ENCODE results near the gene GALNT18. TPM values are rescaled to one million over a fixed set of nuclear protein-coding genes. Genes with fewer than 3 reads are reported as not detected.
A peak's percentile ranks its signal among the peaks of the same experiment; 100 is the strongest.

The GALNT18 gene
- total RNA-seq (under 1 TPM in 2 of 5 donors, not detected in 3; 0.10 to 0.15 TPM), total RNA-seq (0 to 6.9 (median 0.17) reads per million in 29 experiments)
- total RNA-seq (2013) = 0.06 TPM

DNA sequence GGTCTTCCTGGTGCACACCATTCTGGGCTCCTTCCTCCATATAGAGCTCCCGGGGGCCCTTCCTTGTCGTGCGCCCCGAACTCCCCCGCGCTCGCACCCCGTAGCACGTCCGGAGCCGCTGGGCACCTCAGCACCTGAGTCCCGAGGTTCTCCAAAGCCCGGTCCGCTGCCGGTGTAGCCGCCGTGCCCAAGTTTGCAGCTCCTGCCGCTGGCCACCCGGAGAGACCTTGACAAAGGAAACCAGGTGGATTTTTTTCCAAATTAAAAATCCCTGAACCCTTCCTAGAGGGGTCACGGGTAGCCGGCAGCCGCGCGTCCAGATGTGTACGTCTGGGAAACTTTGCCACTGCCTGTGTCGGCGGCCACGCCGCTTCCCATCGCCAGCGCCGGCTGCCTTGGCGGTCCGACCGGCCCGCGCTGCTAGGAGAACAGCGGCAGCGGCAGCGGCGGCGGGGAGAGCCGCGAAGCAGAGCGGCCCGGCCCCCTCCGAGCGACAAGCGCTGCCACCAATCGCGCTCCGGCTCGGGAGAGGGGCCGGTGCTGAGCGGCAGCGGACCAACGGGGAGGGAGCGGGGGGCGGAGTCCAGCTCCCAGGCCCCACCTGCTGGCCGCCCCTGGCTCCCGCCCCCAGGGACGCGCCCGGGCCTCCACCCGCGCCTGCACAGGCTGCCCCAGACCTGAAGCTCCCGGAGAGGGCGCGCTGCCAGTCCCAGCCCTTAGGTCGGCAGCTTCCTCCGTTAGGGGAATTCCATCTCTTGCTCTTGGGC is at the start of gene GALNT18:
GALNT18 (minus strand) TSS at position 433 of the 767 bp plus-strand sequence.
- Mint-ChIP-seq H3K27ac (no peak within 1 kb of the TSS), H3K4me1 (peaks cover 0 to 17% (median 11%) of the 10 kb centered on the region in 3 donors), H3K36me3 (no peaks in the 10 kb centered on the region), H3K4me3 (peak within 1 kb of the TSS; percentile 54 to 70 (median 69)), H3K9me3 (no peaks in the 10 kb centered on the region), H3K27me3 (peaks cover 36 to 50% of the 10 kb centered on the region in 2 donors)
- Histone ChIP-seq H3K36me3 (ENCODE audit: control insufficient read depth in 2 of 2, extremely low read depth in 1 of 2, insufficient read depth in 1 of 2, low read length in 1 of 2) (no peaks in the 10 kb centered on the region), H3K27me3 (replicated peaks in 1 of 2; ENCODE audit: control insufficient read depth in 2 of 2, extremely low read depth in 1 of 2, insufficient read depth in 2 of 2, low read length in 1 of 2) (peaks cover 4 to 40% of the 10 kb centered on the region in 2 experiments), H3K4me1 (ENCODE audit: control insufficient read depth in 1 of 2, extremely low read depth in 1 of 2, insufficient read depth in 2 of 2, low read length in 2 of 2) (peaks cover 2 to 17% of the 10 kb centered on the region in 2 experiments), H3K27ac (ENCODE audit: low read length) (no peak within 1 kb of the TSS), H3K9me3 (no peaks in the 10 kb centered on the region), H3K4me3 (ENCODE audit: control insufficient read depth in 1 of 2, extremely low read depth in 1 of 2, low read length in 1 of 2) (peak within 1 kb of the TSS; percentile 30 to 88)
- CTCF ChIA-PET = interaction anchor here in 1 of 2 donors (0.6 kb wide), 1 partner anchor 1866 kb away, joined by 4 read pairs; no protein-coding TSS in a partner anchor
- POLR2A ChIA-PET = no interaction called here
- ATAC-seq (replicated peaks in 1 of 4) (peak; percentile 82 to 97 (median 86)), DNase-seq (peak in 34 of 35 experiments; percentile 7 to 68 (median 46))
- under 1% methylated on average over 69 of the region's 71 CpGs for WGBS (ENCODE audit: insufficient coverage)

GRCh38 chr11:11670574-11670973 is 48.8 kb upstream of the GALNT18 start:
- no peak for ATAC-seq (replicated peaks in 1 of 4)
- H3K36me3 Mint-ChIP-seq = no peaks in the 10 kb centered on the region

DNA sequence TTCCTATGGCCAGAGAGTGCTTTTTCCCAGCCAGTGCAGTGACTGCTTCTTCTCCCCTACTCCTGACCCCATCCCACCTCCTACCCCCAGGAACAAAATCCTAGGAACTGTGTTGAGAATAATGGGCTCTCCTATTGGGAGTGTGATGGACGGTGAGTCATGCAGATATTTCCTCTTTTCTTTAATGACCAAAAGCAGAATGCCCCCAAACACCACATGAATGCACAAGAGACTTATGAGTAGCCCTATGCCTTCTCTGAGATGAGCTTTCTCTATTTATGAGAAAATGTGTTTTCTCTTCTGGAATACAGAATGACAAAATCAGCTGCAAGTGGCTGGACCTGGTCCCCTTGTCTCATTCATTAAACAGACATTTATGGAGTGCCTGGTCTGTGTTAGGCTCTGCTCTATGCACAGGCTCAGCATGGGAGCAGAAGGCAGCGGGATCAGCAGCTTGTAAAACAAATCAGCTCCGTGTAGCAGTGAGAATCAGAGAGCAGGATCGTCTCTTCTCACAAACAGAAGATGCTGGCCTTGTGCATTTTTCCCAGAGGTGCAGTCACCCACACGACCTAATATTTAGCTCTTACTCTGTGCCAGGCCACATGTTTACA is 47.5 kb upstream of the GALNT18 start:
- no peak overlapping the region for H3K27ac Mint-ChIP-seq
- WGBS (ENCODE audit: insufficient coverage) = 64% methylated on average over 4 of the region's 5 CpGs
- ChIA-PET CTCF (no interaction called here), POLR2A (no interaction called here)
- Histone ChIP-seq H3K4me1 (ENCODE audit: control insufficient read depth in 1 of 2, extremely low read depth in 1 of 2, insufficient read depth in 2 of 2, low read length in 2 of 2) (no peaks in the 10 kb centered on the region), H3K9me3 (no peaks in the 10 kb centered on the region), H3K4me3 (ENCODE audit: control insufficient read depth in 1 of 2, extremely low read depth in 1 of 2, low read length in 1 of 2) (no peak overlapping the region), H3K27ac (ENCODE audit: low read length) (no peak overlapping the region), H3K36me3 (ENCODE audit: control insufficient read depth in 2 of 2, extremely low read depth in 1 of 2, insufficient read depth in 1 of 2, low read length in 1 of 2) (no peaks in the 10 kb centered on the region), H3K27me3 (replicated peaks in 1 of 2; ENCODE audit: control insufficient read depth in 2 of 2, extremely low read depth in 1 of 2, insufficient read depth in 2 of 2, low read length in 1 of 2) (peaks cover 0 to 20% of the 10 kb centered on the region in 2 experiments)
- H3K27me3 Mint-ChIP-seq = peaks cover 25 to 33% of the 10 kb centered on the region in 2 donors
- H3K9me3 Mint-ChIP-seq = peaks cover 0 to 4% (median 0%) of the 10 kb centered on the region in 3 donors
- no peak overlapping the region for H3K4me3 Mint-ChIP-seq
- H3K36me3 Mint-ChIP-seq = no peaks in the 10 kb centered on the region
- no peaks in the 10 kb centered on the region for H3K4me1 Mint-ChIP-seq
- DNase-seq (no peak), ATAC-seq (replicated peaks in 1 of 4) (no peak)

More at GRCh38 chr11:11670574-11670973, 48.8 kb upstream of the GALNT18 start:
- no peaks in the 10 kb centered on the region for H3K4me1 Mint-ChIP-seq
- no peak for DNase-seq
- H3K36me3 ChIP-seq (ENCODE audit: control insufficient read depth in 2 of 2, extremely low read depth in 1 of 2, insufficient read depth in 1 of 2, low read length in 1 of 2) = no peaks in the 10 kb centered on the region
- WGBS (ENCODE audit: insufficient coverage) = 78% methylated on average over 5 of the region's 5 CpGs
- H3K27me3 Mint-ChIP-seq = peaks cover 23 to 35% of the 10 kb centered on the region in 2 donors
- no peaks in the 10 kb centered on the region for H3K9me3 ChIP-seq
- H3K4me3 Mint-ChIP-seq = no peak overlapping the region
- H3K27ac ChIP-seq (ENCODE audit: low read length) = no peak overlapping the region
- ChIA-PET CTCF (no interaction called here), POLR2A (no interaction called here)
- peaks cover 0 to 4% (median 0%) of the 10 kb centered on the region in 3 donors for H3K9me3 Mint-ChIP-seq
- no peaks in the 10 kb centered on the region for H3K4me1 ChIP-seq (ENCODE audit: control insufficient read depth in 1 of 2, extremely low read depth in 1 of 2, insufficient read depth in 2 of 2, low read length in 2 of 2)
- H3K27me3 ChIP-seq (replicated peaks in 1 of 2; ENCODE audit: control insufficient read depth in 2 of 2, extremely low read depth in 1 of 2, insufficient read depth in 2 of 2, low read length in 1 of 2) = peaks cover 0 to 20% of the 10 kb centered on the region in 2 experiments
- H3K4me3 ChIP-seq (ENCODE audit: control insufficient read depth in 1 of 2, extremely low read depth in 1 of 2, low read length in 1 of 2) = no peak overlapping the region
- H3K27ac Mint-ChIP-seq = no peak overlapping the region

DNA sequence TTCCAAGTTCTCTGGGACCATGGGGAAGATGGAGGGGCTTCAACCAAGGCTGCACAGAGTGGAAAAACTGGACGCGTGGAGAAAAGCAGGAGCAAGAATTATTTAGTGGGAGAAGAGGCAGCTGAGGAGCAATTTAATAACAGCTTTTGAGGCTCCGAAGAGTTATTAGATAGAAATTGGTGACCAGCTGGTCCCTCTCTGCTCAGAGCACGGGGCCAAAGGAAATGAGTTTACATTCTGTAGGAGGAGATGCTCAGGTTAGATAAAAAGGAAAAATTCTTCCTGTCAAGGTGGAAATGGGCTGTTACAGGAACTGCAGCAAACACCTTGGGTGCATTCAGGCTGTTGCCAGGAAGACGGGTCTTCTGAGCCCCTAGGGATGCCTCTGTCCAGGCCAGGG is 47.0 kb upstream of the GALNT18 start:
- Histone ChIP-seq H3K27ac (ENCODE audit: low read length) (no peak overlapping the region), H3K4me3 (ENCODE audit: control insufficient read depth in 1 of 2, extremely low read depth in 1 of 2, low read length in 1 of 2) (no peak overlapping the region), H3K9me3 (no peaks in the 10 kb centered on the region), H3K27me3 (replicated peaks in 1 of 2; ENCODE audit: control insufficient read depth in 2 of 2, extremely low read depth in 1 of 2, insufficient read depth in 2 of 2, low read length in 1 of 2) (peaks cover 0 to 26% of the 10 kb centered on the region in 2 experiments), H3K4me1 (ENCODE audit: control insufficient read depth in 1 of 2, extremely low read depth in 1 of 2, insufficient read depth in 2 of 2, low read length in 2 of 2) (no peaks in the 10 kb centered on the region), H3K36me3 (ENCODE audit: control insufficient read depth in 2 of 2, extremely low read depth in 1 of 2, insufficient read depth in 1 of 2, low read length in 1 of 2) (no peaks in the 10 kb centered on the region)
- H3K27me3 Mint-ChIP-seq = peaks cover 25 to 38% of the 10 kb centered on the region in 2 donors
- 75% methylated on average over 4 of the region's 5 CpGs for WGBS (ENCODE audit: insufficient coverage)
- H3K36me3 Mint-ChIP-seq = no peaks in the 10 kb centered on the region
- CTCF ChIA-PET = no interaction called here
- H3K4me1 Mint-ChIP-seq = no peaks in the 10 kb centered on the region
- H3K27ac Mint-ChIP-seq = no peak overlapping the region
- H3K4me3 Mint-ChIP-seq = no peak overlapping the region
- no peak for DNase-seq
- peaks cover 0 to 4% (median 0%) of the 10 kb centered on the region in 3 donors for H3K9me3 Mint-ChIP-seq
- POLR2A ChIA-PET = no interaction called here
- ATAC-seq (replicated peaks in 1 of 4) = no peak

- Mint-ChIP-seq H3K27me3 (peaks cover 30 to 43% of the 10 kb centered on the region in 2 donors), H3K27ac (no peak overlapping the region), H3K9me3 (peaks cover 0 to 4% (median 0%) of the 10 kb centered on the region in 3 donors), H3K4me3 (no peak overlapping the region), H3K4me1 (no peaks in the 10 kb centered on the region), H3K36me3 (no peaks in the 10 kb centered on the region)
- Histone ChIP-seq H3K36me3 (ENCODE audit: control insufficient read depth in 2 of 2, extremely low read depth in 1 of 2, insufficient read depth in 1 of 2, low read length in 1 of 2) (no peaks in the 10 kb centered on the region), H3K4me1 (ENCODE audit: control insufficient read depth in 1 of 2, extremely low read depth in 1 of 2, insufficient read depth in 2 of 2, low read length in 2 of 2) (no peaks in the 10 kb centered on the region), H3K4me3 (ENCODE audit: control insufficient read depth in 1 of 2, extremely low read depth in 1 of 2, low read length in 1 of 2) (no peak overlapping the region), H3K27ac (ENCODE audit: low read length) (no peak overlapping the region), H3K27me3 (replicated peaks in 1 of 2; ENCODE audit: control insufficient read depth in 2 of 2, extremely low read depth in 1 of 2, insufficient read depth in 2 of 2, low read length in 1 of 2) (peaks cover 0 to 28% of the 10 kb centered on the region in 2 experiments), H3K9me3 (no peaks in the 10 kb centered on the region)
- ChIA-PET CTCF (no interaction called here), POLR2A (no interaction called here)
- DNase-seq (no peak), ATAC-seq (replicated peaks in 1 of 4) (no peak)
- WGBS (ENCODE audit: insufficient coverage) = 0% methylated on average over 1 of the region's 3 CpGs
Measured at GRCh38 chr11:11668274-11668673, 46.5 kb upstream of the GALNT18 start.

- peaks cover 0 to 4% (median 0%) of the 10 kb centered on the region in 3 donors for H3K9me3 Mint-ChIP-seq
- DNase-seq = no peak
- peaks cover 29 to 46% of the 10 kb centered on the region in 2 donors for H3K27me3 Mint-ChIP-seq
- no peak for ATAC-seq (replicated peaks in 1 of 4)
- no peak overlapping the region for H3K4me3 Mint-ChIP-seq
- no peaks in the 10 kb centered on the region for H3K9me3 ChIP-seq
- H3K4me1 ChIP-seq (ENCODE audit: control insufficient read depth in 1 of 2, extremely low read depth in 1 of 2, insufficient read depth in 2 of 2, low read length in 2 of 2) = no peaks in the 10 kb centered on the region
- H3K36me3 ChIP-seq (ENCODE audit: control insufficient read depth in 2 of 2, extremely low read depth in 1 of 2, insufficient read depth in 1 of 2, low read length in 1 of 2) = no peaks in the 10 kb centered on the region
- H3K36me3 Mint-ChIP-seq = no peaks in the 10 kb centered on the region
- H3K27ac ChIP-seq (ENCODE audit: low read length) = no peak overlapping the region
- no peaks in the 10 kb centered on the region for H3K4me1 Mint-ChIP-seq
- ChIA-PET CTCF (no interaction called here), POLR2A (no interaction called here)
- H3K27ac Mint-ChIP-seq = no peak overlapping the region
- H3K4me3 ChIP-seq (ENCODE audit: control insufficient read depth in 1 of 2, extremely low read depth in 1 of 2, low read length in 1 of 2) = no peak overlapping the region
- WGBS (ENCODE audit: insufficient coverage) = 65% methylated on average over 3 of the region's 3 CpGs
- H3K27me3 ChIP-seq (replicated peaks in 1 of 2; ENCODE audit: control insufficient read depth in 2 of 2, extremely low read depth in 1 of 2, insufficient read depth in 2 of 2, low read length in 1 of 2) = peaks cover 0 to 22% of the 10 kb centered on the region in 2 experiments
Measured at GRCh38 chr11:11667056-11667455, 45.3 kb upstream of the GALNT18 start.
